ENCODE results near the gene ZBTB48.
"Not testable (repeated sequence)": the region's sequence is repeated elsewhere in the genome, so short reads cannot be mapped to it uniquely, and the experiment has no call there.

The ZBTB48 gene

GRCh38 chr1:6635910-6636760 lies 56.3 kb downstream of the ZBTB48 start:
- DNase-seq (ENCODE audit: low read depth): no peak

GRCh38 chr1:6636778-6637177 lies 57.0 kb downstream of the ZBTB48 start:
- not testable (repeated sequence) for DNase-seq (ENCODE audit: low read depth)

- DNase-seq (ENCODE audit: low read depth): no peak
These were observed 58.0 kb downstream of the ZBTB48 start for GRCh38 chr1:6637770-6638169.

GRCh38 chr1:6638226-6638625 lies 58.4 kb downstream of the ZBTB48 start:
- no peak for DNase-seq (ENCODE audit: low read depth)

Measured in stimulated activated CD8-positive, alpha-beta memory T cell treated with anti-CD3 and anti-CD28 coated beads, Interleukin-4, amount 100 ng/mL, for 24 hours (primary cell).